ENCODE results near the gene PARK7.

- no peak for TF ChIP-seq CTCF (IDR thresholded peaks at IDR 0.05)
- TF ChIP-seq POLR2A (IDR thresholded peaks at IDR 0.05), result no peak
Observed at GRCh38 chr1:7972285-7972684, 10.8 kb downstream of the PARK7 start.

Data from adrenal gland (tissue), 5 donors.